IMR-90 (cell line): ENCODE measurements around the gene HAP1. TPM values are rescaled to one million over a fixed set of nuclear protein-coding genes. Genes with fewer than 3 reads are reported as not detected.

Experiments used
- ATAC-seq: fragments of 200-7000 bp; cut with Tn5 transposase; 2 replicates; pipeline ENCODE4 v1.9.1; 2020; ENCODE audit warnings: low read depth, mild to moderate bottlenecking, moderate library complexity
- BruUV-seq: library from RNA; stranded (reverse); fragments of 400-500 nt; replicated peaks from 2 replicates; lab custom pipeline; 2021; lab: Mats Ljungman, UMichigan
- CTCF ChIA-PET: fragments of 300-600 bp; formaldehyde crosslinking; extraction: SDS; loops from one replicate; lab custom pipeline; 2021; ENCODE audit warnings: antibody characterized with exemption; lab: Yijun Ruan, JAX
- POLR2A ChIA-PET: fragments of 300-600 bp; sonication (Branson Sonifier 250); formaldehyde crosslinking; loops from one replicate; lab custom pipeline; 2022; ENCODE audit warnings: antibody characterized with exemption; ENCODE audit not compliant: unreplicated experiment; lab: Charles Lee
- DNase-seq: peaks from one replicate; pipeline ENCODE4 v3.0.0; 2013
- H2AFZ ChIP-seq: replicated peaks from 2 replicates; pipeline ENCODE3; 2013; ENCODE audit warnings: low read length, mild to moderate bottlenecking; ENCODE audit not compliant: poor library complexity
- H2AK5ac ChIP-seq: 2 replicates; pipeline ENCODE4 v1.6.1; 2013; ENCODE audit warnings: low read depth, low read length, inconsistent platforms
- H2AK9ac ChIP-seq: replicated peaks from 2 replicates; pipeline ENCODE3; 2013; ENCODE audit warnings: mild to moderate bottlenecking, low read depth, low read length, moderate library complexity; ENCODE audit not compliant: poor library complexity
- H2BK120ac ChIP-seq: 2 replicates; pipeline ENCODE4 v1.6.1; 2013; ENCODE audit warnings: low read depth, low read length, inconsistent platforms
- H2BK15ac ChIP-seq: 3 replicates; pipeline ENCODE4 v1.6.1; 2013; ENCODE audit warnings: low read depth, low read length, inconsistent platforms
- H2BK20ac ChIP-seq: 2 replicates; pipeline ENCODE4 v1.6.1; 2013; ENCODE audit warnings: low read depth, mild to moderate bottlenecking, inconsistent platforms, low read length, moderate library complexity
- H2BK5ac ChIP-seq: 2 replicates; pipeline ENCODE4 v1.6.1; 2013; ENCODE audit warnings: mild to moderate bottlenecking, low read depth, low read length, inconsistent platforms; ENCODE audit not compliant: poor library complexity, severe bottlenecking
- H3K14ac ChIP-seq: replicated peaks from 2 replicates; pipeline ENCODE4 v1.6.1; 2013; ENCODE audit warnings: low read depth, low read length, inconsistent platforms
- H3K18ac ChIP-seq: 2 replicates; pipeline ENCODE4 v1.6.1; 2013; ENCODE audit warnings: low read depth, low read length, control low read depth
- H3K23ac ChIP-seq: 2 replicates; pipeline ENCODE4 v1.6.1; 2013; ENCODE audit warnings: low read depth, low read length, inconsistent platforms
- H3K27ac ChIP-seq: 2 replicates; pipeline ENCODE4 v1.5.1; 2013; ENCODE audit warnings: mild to moderate bottlenecking, control low read depth, low read length; ENCODE audit not compliant: insufficient read depth
- H3K27me3 ChIP-seq: 2 replicates; pipeline ENCODE4 v1.6.1; 2013; ENCODE audit warnings: low read length; ENCODE audit not compliant: control insufficient read depth, insufficient read depth
- H3K36me3 ChIP-seq: 2 replicates; pipeline ENCODE4 v1.6.1; 2013; ENCODE audit warnings: low read length, mixed read lengths; ENCODE audit not compliant: control insufficient read depth, insufficient read depth
- H3K4ac ChIP-seq: 2 replicates; pipeline ENCODE4 v1.6.1; 2013; ENCODE audit warnings: low read depth, low read length, inconsistent platforms
- H3K4me1 ChIP-seq: 2 replicates; pipeline ENCODE4 v1.6.1; 2013; ENCODE audit warnings: low read length, mixed read lengths; ENCODE audit not compliant: control insufficient read depth, insufficient read depth
- H3K4me2 ChIP-seq: 2 replicates; pipeline ENCODE4 v1.6.1; 2013; ENCODE audit warnings: low read depth, mild to moderate bottlenecking, control low read depth, low read length, moderate library complexity
- H3K4me3 ChIP-seq: 2 replicates; pipeline ENCODE4 v1.5.1; 2013; ENCODE audit warnings: low read depth, mild to moderate bottlenecking, control low read depth, low read length, moderate library complexity; ENCODE audit not compliant: insufficient read depth
- H3K56ac ChIP-seq: 2 replicates; pipeline ENCODE4 v1.6.1; 2013; ENCODE audit warnings: low read length, inconsistent platforms; ENCODE audit not compliant: insufficient read depth; ENCODE audit errors: extremely low read depth
- H3K79me1 ChIP-seq, 2 experiments: 2 replicates each; pipeline ENCODE4 v1.6.1; 2013; ENCODE audit warnings: low read length in 2 of 2, inconsistent platforms in 1 of 2, low read depth in 1 of 2
- H3K9ac ChIP-seq: 2 replicates; pipeline ENCODE4 v1.6.1; 2013; ENCODE audit warnings: low read depth, low read length, control low read depth
- H3K9me1 ChIP-seq: 2 replicates; pipeline ENCODE4 v1.6.1; 2013; ENCODE audit warnings: low read length, inconsistent platforms; ENCODE audit not compliant: insufficient read depth
- H3K9me3 ChIP-seq: 2 replicates; pipeline ENCODE4 v1.6.1; 2013; ENCODE audit warnings: low read length; ENCODE audit not compliant: control insufficient read depth, insufficient read depth
- H4K20me1 ChIP-seq: 2 replicates; pipeline ENCODE4 v1.6.1; 2013; ENCODE audit warnings: low read length, inconsistent platforms; ENCODE audit not compliant: insufficient read depth
- H4K5ac ChIP-seq: 2 replicates; pipeline ENCODE4 v1.6.1; 2013; ENCODE audit warnings: mild to moderate bottlenecking, low read depth, low read length, control low read depth
- H4K8ac ChIP-seq, 2 experiments: 2 replicates each; pipeline ENCODE4 v1.6.1; 2013; ENCODE audit warnings: low read depth in 2 of 2, low read length in 2 of 2, control low read depth in 1 of 2, inconsistent platforms in 1 of 2
- H4K91ac ChIP-seq: 2 replicates; pipeline ENCODE4 v1.6.1; 2013; ENCODE audit warnings: low read depth, low read length, inconsistent platforms; ENCODE audit not compliant: insufficient read depth
- CEBPB ChIP-seq: IDR thresholded peaks from 2 replicates; pipeline ENCODE4 v1.6.1; 2012; ENCODE audit warnings: low read depth, low read length, improper control_type of control experiment
- CTCF ChIP-seq: conservative IDR thresholded peaks from 2 replicates; pipeline ENCODE4 v1.5.1; 2012; ENCODE audit warnings: mild to moderate bottlenecking, low read depth, low read length, improper control_type of control experiment
- ELK1 ChIP-seq: fragments of 150-350 bp; IDR thresholded peaks from 2 replicates; pipeline ENCODE4 v1.6.1; 2016; ENCODE audit warnings: low read depth, mild to moderate bottlenecking, low read length, moderate library complexity, borderline replicate concordance
- FOS ChIP-seq: fragments of 150-350 bp; IDR thresholded peaks from 2 replicates; pipeline ENCODE4 v1.6.1; 2016; ENCODE audit warnings: low read depth, low read length
- MXI1 ChIP-seq: IDR thresholded peaks from 2 replicates; pipeline ENCODE4 v1.6.1; 2012; ENCODE audit warnings: low read depth, mild to moderate bottlenecking, low read length, moderate library complexity, borderline replicate concordance
- POLR2A ChIP-seq: IDR thresholded peaks from 2 replicates; pipeline ENCODE4 v1.6.1; 2012; ENCODE audit warnings: mild to moderate bottlenecking, low read depth, low read length
- RAD21 ChIP-seq: IDR thresholded peaks from 2 replicates; pipeline ENCODE4 v1.6.1; 2012; ENCODE audit warnings: low read length, improper control_type of control experiment
- RCOR1 ChIP-seq: IDR thresholded peaks from 2 replicates; pipeline ENCODE4 v1.6.1; 2012; ENCODE audit warnings: mild to moderate bottlenecking, low read length, improper control_type of control experiment; ENCODE audit not compliant: insufficient replicate concordance
- SMC3 ChIP-seq: fragments of 150-350 bp; IDR thresholded peaks from 2 replicates; pipeline ENCODE4 v1.6.1; 2016; ENCODE audit warnings: low read depth, mild to moderate bottlenecking, antibody characterized with exemption, low read length, moderate library complexity
- USF2 ChIP-seq: fragments of 150-350 bp; IDR thresholded peaks from 2 replicates; pipeline ENCODE4 v1.6.1; 2017; ENCODE audit warnings: mild to moderate bottlenecking, antibody characterized with exemption, low read length, low read depth
- WGBS, 2 experiments: methylation state at CpG; one replicate each; pipeline versions ENCODE4 v1.1.5 to v1.1.7; 2013; ENCODE audit warnings: missing lambda C conversion rate in 2 of 2; ENCODE audit not compliant: insufficient read length in 1 of 2; ENCODE audit errors: extremely low coverage in 2 of 2; 5-methylcytosine and 5-hydroxymethylcytosine counted together
- dilution Hi-C: fragments of 300-500 bp; cut with HindIII; formaldehyde crosslinking; loops from one replicate; pipeline ENCODE4 v1.14.3; 2018; ENCODE audit warnings: low sequenced_read_pairs; ENCODE audit not compliant: unreplicated experiment
- in situ Hi-C: fragments of 300-500 bp; cut with MboI; formaldehyde crosslinking; loops from 3 replicates; pipeline ENCODE4 v1.14.3; 2019; ENCODE audit warnings: low sequenced_read_pairs, inconsistent platforms, mixed read lengths
- intact Hi-C: fragments of 100-400 bp; cut with micrococcal nuclease; formaldehyde crosslinking; loops from 2 replicates; pipeline ENCODE4 v1.10.0; 2022
- polyA plus RNA-seq, 3 experiments: library from polyadenylated mRNA; depleted of rRNA; stranded (reverse); fragments of >200 nt; gene quantifications; 2 replicates each; pipeline ENCODE4 v1.2.3, GENCODE V29; 2012; ENCODE audit warnings: low replicate concordance in 1 of 3
- total RNA-seq: library from RNA; depleted of rRNA; stranded (reverse); fragments of >200 nt; gene quantifications from 2 replicates; pipeline ENCODE4 v1.2.3, GENCODE V29; 2012

The HAP1 gene
- total and polyA plus RNA-seq, 2 of the 4 experiments (the other 2 are of a cell fraction), result under 0.01 to 0.09 TPM

DNA sequence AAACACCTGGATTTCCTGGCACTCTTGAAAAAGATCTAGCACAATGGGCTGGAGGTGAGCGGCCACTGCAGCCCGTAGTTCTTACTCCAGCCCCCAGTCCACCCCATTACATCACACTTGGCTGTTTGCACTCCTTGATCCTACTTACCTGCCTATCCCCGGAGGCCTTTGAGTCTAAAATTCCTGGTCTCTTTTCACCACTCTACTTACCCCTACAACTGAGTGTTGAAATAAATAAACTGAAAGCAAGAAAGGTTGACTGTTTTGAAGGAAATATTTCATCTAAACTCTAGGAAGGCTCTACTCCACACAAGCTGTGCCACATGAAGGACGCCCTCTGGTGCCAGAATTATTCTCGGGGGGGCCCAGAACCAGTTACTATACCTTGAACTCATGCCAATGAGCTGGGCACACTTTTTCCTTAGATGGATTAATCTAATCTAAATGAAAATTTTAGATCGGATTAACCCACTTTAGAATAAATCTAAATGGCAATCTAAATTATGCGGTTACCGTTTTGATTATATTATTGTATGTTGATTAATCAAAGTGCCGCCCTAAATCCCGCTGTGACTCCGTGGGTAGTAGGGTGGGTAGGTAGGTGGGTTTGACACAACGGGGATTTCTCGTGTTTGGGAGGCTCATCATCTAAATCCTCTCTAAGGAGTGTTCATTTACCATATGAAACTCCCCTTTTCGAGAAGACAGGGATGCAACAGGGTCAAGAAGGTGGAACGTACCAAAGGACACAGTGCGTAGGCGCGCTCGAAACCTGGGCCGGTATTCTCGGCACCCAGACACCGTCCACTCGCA, 46.4 kb downstream of the HAP1 start:
- 2% methylated on average over 9 of the region's 23 CpGs; no CpG with 5 or more reads in 1 of the 2 experiments for WGBS, 2 experiments
- H3K4me2 ChIP-seq, result peak overlapping the region; percentile 95
- CTCF ChIA-PET, result interaction anchor here (1.0 to 1.2 kb wide), 2 partner anchors 9 to 25 kb away, joined by 4 read pairs; no protein-coding TSS in a partner anchor

More for the DNA sequence above, 46.4 kb downstream of the HAP1 start:
- peaks cover 33% of the 10 kb centered on the region for H3K36me3 ChIP-seq
- H2AK9ac ChIP-seq, result peak overlapping the region; percentile 78
- peak overlapping the region; percentile 88 for H4K91ac ChIP-seq
- peak overlapping the region; percentile 94 for H3K14ac ChIP-seq
- intact Hi-C loops, result no loop called here
- POLR2A ChIA-PET, result interaction anchor here (0.6 to 1.4 kb wide), 10 partner anchors 8 to 1589 kb away, joined by 3 to 9 read pairs (median 3); no protein-coding TSS in a partner anchor
- H3K4me1 ChIP-seq, result peaks cover 3% of the 10 kb centered on the region
- peak overlapping the region; percentile 77 for H3K56ac ChIP-seq
- no peak for TF ChIP-seq ELK1
- no peak for TF ChIP-seq SMC3
- peak; percentile 19; the same call in 1 of the 2 replicates for TF ChIP-seq CTCF
- no peak for TF ChIP-seq RAD21
- TF ChIP-seq MXI1, result 0 out of 2 replicates have a peak, but pooled peaks have one; percentile 18
- TF ChIP-seq RCOR1, result no peak
- no peak for TF ChIP-seq USF2
- no peak for TF ChIP-seq CEBPB
- TF ChIP-seq POLR2A, result no peak
- TF ChIP-seq FOS, result no peak
- dilution Hi-C loops, result no loop called here
- peak overlapping the region; percentile 89 for H3K9ac ChIP-seq
- ATAC-seq, result no peak; the same call in 1 of the 2 replicates
- peak overlapping the region; percentile 70 to 99 for H4K8ac ChIP-seq
- BruUV-seq, result no TSS peak
- peak overlapping the region; percentile 93; the same call in 1 of the 2 replicates for H3K23ac ChIP-seq
- peak overlapping the region; percentile 21; the same call in 1 of the 2 replicates for H2BK120ac ChIP-seq
- no peaks in the 10 kb centered on the region for H3K9me3 ChIP-seq
- peaks cover 4% of the 10 kb centered on the region; the same call in 1 of the 2 replicates for H3K27me3 ChIP-seq
- peaks cover 19 to 43% of the 10 kb centered on the region in 2 experiments for H3K79me1 ChIP-seq
- peak overlapping the region; percentile 89 for H3K4ac ChIP-seq
- no peak overlapping the region for H2BK15ac ChIP-seq
- peak overlapping the region; percentile 94 for H2AFZ ChIP-seq
- peak overlapping the region; percentile 75 for H3K4me3 ChIP-seq
- peak overlapping the region; percentile 73 for H3K18ac ChIP-seq
- H4K5ac ChIP-seq, result peak overlapping the region; percentile 95
- peak overlapping the region; percentile 83 for H2BK5ac ChIP-seq
- peak overlapping the region; percentile 59 for H3K27ac ChIP-seq
- peak; percentile 15 for DNase-seq
- H2AK5ac ChIP-seq, result peak overlapping the region; percentile 48; the same call in 1 of the 2 replicates
- H3K9me1 ChIP-seq, result peaks cover 8% of the 10 kb centered on the region
- H4K20me1 ChIP-seq, result peaks cover 42% of the 10 kb centered on the region
- peak overlapping the region; percentile 28; the same call in 1 of the 2 replicates for H2BK20ac ChIP-seq
- in situ Hi-C loops, result no loop called here
